ENCODE results near the gene ITGAD.

Gene ITGAD

GRCh38 chr16:31475946-31476302 lies 82.8 kb downstream of the ITGAD start:
- DNase-seq (ENCODE audit: low spot score) = no peak
